Common myeloid progenitor, CD34-positive (primary cell): ENCODE data around the gene ZNF567.
A peak's percentile ranks its signal among the peaks of the same experiment; 100 is the strongest.

Experiments used
- CTCF ChIA-PET: fragments of 350-600 bp; sonication (Branson Sonifier 250); formaldehyde crosslinking; loops from one replicate; lab custom pipeline; 2021; ENCODE audit warnings: antibody characterized with exemption; lab: Charles Lee
- POLR2A ChIA-PET: fragments of 350-600 bp; sonication (Branson Sonifier 250); formaldehyde crosslinking; loops from one replicate; lab custom pipeline; 2021; ENCODE audit warnings: antibody characterized with exemption; lab: Charles Lee
- DNase-seq, 3 donors: peaks; one replicate each; pipeline versions ENCODE4 v3.0.0 to v3.0.0-alpha.2; 2013
- H3K27ac ChIP-seq, 2 experiments: 1 replicate in 1 of 2; 2 replicates in 1 of 2; pipeline ENCODE4 v1.7.0; 2013; ENCODE audit warnings: inconsistent platforms in 2 of 2, low read length in 2 of 2, mild to moderate bottlenecking in 2 of 2, low read depth in 1 of 2, moderate library complexity in 1 of 2; ENCODE audit not compliant: severe bottlenecking in 2 of 2, insufficient read depth in 1 of 2, poor library complexity in 1 of 2
- H3K27me3 ChIP-seq, 5 experiments: replicated peaks in 2 of 5; 1 replicate in 3 of 5; 2 replicates in 2 of 5; pipeline versions ENCODE4 v1.6.1 to v1.7.0; 2013; ENCODE audit warnings: low read length in 4 of 5, mild to moderate bottlenecking in 2 of 5, moderate library complexity in 2 of 5, inconsistent platforms in 1 of 5; ENCODE audit not compliant: insufficient read depth in 5 of 5, control insufficient read depth in 4 of 5
- H3K36me3 ChIP-seq, 4 experiments: 1 replicate in 2 of 4; 2 replicates in 2 of 4; pipeline versions ENCODE4 v1.6.1 to v1.7.0; 2013; ENCODE audit warnings: low read length in 3 of 4, control low read depth in 1 of 4, mild to moderate bottlenecking in 1 of 4; ENCODE audit not compliant: control insufficient read depth in 4 of 4, insufficient read depth in 4 of 4
- H3K4me1 ChIP-seq, 4 experiments: 1 replicate in 3 of 4; 2 replicates in 1 of 4; pipeline versions ENCODE4 v1.6.1 to v1.7.1; 2013; ENCODE audit warnings: low read length in 3 of 4, mild to moderate bottlenecking in 3 of 4, control low read depth in 1 of 4, inconsistent platforms in 1 of 4, moderate library complexity in 1 of 4; ENCODE audit not compliant: control insufficient read depth in 4 of 4, insufficient read depth in 4 of 4; ENCODE audit errors: control extremely low read depth in 1 of 4
- H3K4me3 ChIP-seq, 7 experiments: 1 replicate in 4 of 7; 2 replicates in 3 of 7; pipeline versions ENCODE4 v1.5.1 to v1.7.0; 2013; ENCODE audit warnings: mild to moderate bottlenecking in 7 of 7, low read length in 6 of 7, moderate library complexity in 6 of 7, inconsistent platforms in 2 of 7, low read depth in 2 of 7, control low read depth in 1 of 7; ENCODE audit not compliant: insufficient read depth in 4 of 7, control insufficient read depth in 1 of 7; ENCODE audit errors: extremely low read depth in 1 of 7
- H3K9me3 ChIP-seq, 5 experiments: 1 replicate in 4 of 5; 2 replicates in 1 of 5; pipeline versions ENCODE4 v1.6.1 to v1.7.1; 2013; ENCODE audit warnings: low read length in 4 of 5, mild to moderate bottlenecking in 2 of 5, inconsistent platforms in 1 of 5, low read depth in 1 of 5, moderate library complexity in 1 of 5; ENCODE audit not compliant: control insufficient read depth in 4 of 5, insufficient read depth in 2 of 5; ENCODE audit errors: control extremely low read depth in 1 of 5
- WGBS: methylation state at CpG from one replicate; pipeline ENCODE4 v1.1.5; 2013; ENCODE audit not compliant: insufficient coverage; 5-methylcytosine and 5-hydroxymethylcytosine counted together

The ZNF567 gene

GRCh38 chr19:36672368-36672767 is 15.0 kb upstream of the ZNF567 start:
- peak overlapping the region in 1 of 7 experiments; percentile 13 for H3K4me3 ChIP-seq
- H3K4me1 ChIP-seq, result peaks cover 0 to 4% (median 1%) of the 10 kb centered on the region in 4 experiments
- H3K27me3 ChIP-seq, result no peaks in the 10 kb centered on the region
- H3K27ac ChIP-seq, result no peak overlapping the region
- ChIA-PET POLR2A (no interaction called here), CTCF (no interaction called here)
- no CpG with 5 or more reads among the region's 1 CpG for WGBS
- H3K9me3 ChIP-seq, result peaks cover 11 to 63% (median 32%) of the 10 kb centered on the region in 5 experiments
- H3K36me3 ChIP-seq, result peaks cover 0 to 36% (median 23%) of the 10 kb centered on the region in 4 experiments
- DNase-seq, result no peak

DNA sequence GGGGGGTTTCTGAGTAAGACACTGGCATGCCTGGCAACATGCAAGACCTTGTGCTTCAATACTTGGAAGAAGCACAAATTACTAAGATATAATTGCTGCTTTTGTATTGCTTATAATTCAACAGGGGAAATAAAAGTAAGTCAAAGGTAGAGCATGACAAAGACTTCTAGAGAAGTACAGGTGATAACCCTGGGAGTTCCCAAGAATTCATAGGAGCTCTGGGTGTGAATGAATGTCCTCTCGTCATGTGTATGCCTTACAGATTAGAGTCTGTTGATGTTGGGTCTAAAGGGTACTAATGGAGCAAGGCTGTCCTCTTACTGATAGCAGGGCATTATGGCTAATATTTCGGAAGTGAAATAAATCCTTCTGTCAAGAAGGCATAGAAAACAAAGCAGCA is 13.2 kb upstream of the ZNF567 start:
- ChIA-PET POLR2A (no interaction called here), CTCF (no interaction called here)
- Histone ChIP-seq H3K4me1 (no peaks in the 10 kb centered on the region), H3K27ac (no peak overlapping the region), H3K9me3 (peaks cover 11 to 67% (median 35%) of the 10 kb centered on the region in 5 experiments), H3K4me3 (no peak overlapping the region), H3K27me3 (no peaks in the 10 kb centered on the region), H3K36me3 (peaks cover 2 to 51% (median 28%) of the 10 kb centered on the region in 4 experiments)
- DNase-seq, result no peak
- 86% methylated on average over 1 of the region's 2 CpGs for WGBS

- DNase-seq, result no peak
- H3K4me3 ChIP-seq, result no peak overlapping the region
- H3K9me3 ChIP-seq, result peaks cover 0 to 52% (median 21%) of the 10 kb centered on the region in 5 experiments
- H3K27me3 ChIP-seq, result no peaks in the 10 kb centered on the region
- peaks cover 5 to 57% (median 24%) of the 10 kb centered on the region in 4 experiments for H3K36me3 ChIP-seq
- ChIA-PET POLR2A (no interaction called here), CTCF (no interaction called here)
- no peaks in the 10 kb centered on the region for H3K4me1 ChIP-seq
- no peak overlapping the region for H3K27ac ChIP-seq
Measured at GRCh38 chr19:36679455-36679854, 8.0 kb upstream of the ZNF567 start.

DNA sequence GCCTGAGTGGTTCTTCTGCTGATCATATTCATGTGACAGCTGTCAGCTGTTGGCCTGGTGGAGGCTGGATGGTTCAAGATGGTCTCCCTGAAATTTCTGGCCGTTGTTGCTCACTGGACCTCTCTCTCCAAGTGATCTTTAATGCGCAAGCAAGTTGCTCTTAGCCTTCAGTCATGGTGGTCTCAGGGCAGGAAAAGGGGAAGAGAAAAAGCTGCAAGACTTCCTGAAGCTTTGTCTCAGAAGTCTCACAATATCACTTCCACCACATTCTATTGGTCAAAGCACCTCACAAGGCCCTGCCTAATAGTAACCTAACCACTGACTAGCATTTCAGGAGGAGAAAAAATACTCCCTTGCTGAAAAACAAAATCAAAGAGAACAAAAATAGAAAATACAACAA is 1.6 kb upstream of the ZNF567 start:
- Histone ChIP-seq H3K4me3 (peak overlapping the region in 2 of 7 experiments; percentile 71 to 88), H3K27me3 (no peaks in the 10 kb centered on the region), H3K27ac (no peak overlapping the region), H3K4me1 (peaks cover 9 to 21% (median 14%) of the 10 kb centered on the region in 4 experiments), H3K9me3 (peaks cover 5 to 28% (median 19%) of the 10 kb centered on the region in 5 experiments), H3K36me3 (peaks cover 14 to 50% (median 20%) of the 10 kb centered on the region in 4 experiments)
- 100% methylated on average over 1 of the region's 2 CpGs for WGBS
- peak in 2 of 3 donors; percentile 9 to 17 for DNase-seq
- CTCF ChIA-PET, result no interaction called here
- POLR2A ChIA-PET, result no interaction called here

- Histone ChIP-seq H3K4me3 (peak overlapping the region; percentile 71 to 97 (median 89)), H3K27ac (peak overlapping the region; percentile 69 to 89), H3K4me1 (peaks cover 9 to 21% (median 14%) of the 10 kb centered on the region in 4 experiments), H3K36me3 (peaks cover 16 to 51% (median 27%) of the 10 kb centered on the region in 4 experiments), H3K27me3 (no peaks in the 10 kb centered on the region), H3K9me3 (peaks cover 8 to 29% (median 24%) of the 10 kb centered on the region in 5 experiments)
- CTCF ChIA-PET, result no interaction called here
- DNase-seq, result no peak
- POLR2A ChIA-PET, result no interaction called here
- 11% methylated on average over 18 of the region's 20 CpGs for WGBS
Measured at GRCh38 chr19:36686365-36687213, 823 bp upstream of the ZNF567 start.

DNA sequence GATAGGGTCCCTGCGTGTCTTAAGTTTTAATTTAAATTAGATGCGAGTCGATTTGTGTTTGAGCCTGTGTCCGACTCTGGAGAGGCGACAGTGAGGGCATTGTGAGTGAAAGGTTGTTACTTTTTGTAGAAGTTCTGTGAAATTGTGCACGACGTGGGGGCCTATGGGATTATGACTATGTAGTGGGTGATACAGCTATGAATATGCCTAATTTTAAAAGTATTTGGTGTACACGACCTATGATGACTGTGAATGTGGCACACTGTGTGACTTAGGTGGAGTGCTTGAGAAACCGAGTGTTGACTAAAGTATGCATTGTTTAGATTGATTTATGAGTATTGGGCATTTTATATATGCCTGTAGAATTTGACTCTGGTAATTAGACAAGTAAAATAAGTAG is 646 bp downstream of the ZNF567 start:
- Histone ChIP-seq H3K36me3 (peaks cover 26 to 58% (median 40%) of the 10 kb centered on the region in 4 experiments), H3K9me3 (peaks cover 12 to 40% (median 28%) of the 10 kb centered on the region in 5 experiments), H3K27ac (peak overlapping the region; percentile 69 to 89), H3K4me1 (peaks cover 9 to 21% (median 14%) of the 10 kb centered on the region in 4 experiments), H3K27me3 (no peaks in the 10 kb centered on the region), H3K4me3 (peak overlapping the region; percentile 71 to 97 (median 89))
- ChIA-PET CTCF (no interaction called here), POLR2A (no interaction called here)
- no peak for DNase-seq
- 13% methylated on average over 8 of the region's 9 CpGs for WGBS

DNA sequence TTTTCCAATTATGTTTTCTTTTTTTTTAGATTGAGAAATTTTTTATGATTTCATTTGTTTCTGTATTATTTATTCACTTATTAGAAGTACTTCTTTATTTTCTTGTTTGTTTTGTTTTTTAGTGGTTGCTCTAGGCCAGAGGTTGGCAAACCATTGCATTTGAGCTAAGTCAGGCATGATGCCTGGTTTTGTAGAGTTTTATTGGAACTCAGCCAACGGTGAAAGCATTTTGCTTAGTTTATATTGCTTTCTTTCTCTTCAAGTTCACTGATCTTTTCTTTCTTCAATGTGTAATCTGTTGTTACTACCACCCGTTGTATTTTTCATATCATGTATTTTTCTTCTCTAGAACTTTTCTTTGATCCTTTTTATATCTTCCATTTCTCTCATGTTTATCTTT is 19.7 kb downstream of the ZNF567 start:
- Histone ChIP-seq H3K27me3 (no peaks in the 10 kb centered on the region), H3K9me3 (peaks cover 24 to 81% (median 48%) of the 10 kb centered on the region in 5 experiments), H3K36me3 (peaks cover 9 to 52% (median 17%) of the 10 kb centered on the region in 4 experiments), H3K27ac (no peak overlapping the region), H3K4me1 (no peaks in the 10 kb centered on the region), H3K4me3 (peak overlapping the region in 1 of 7 experiments; percentile 19)
- DNase-seq, result no peak
- ChIA-PET CTCF (no interaction called here), POLR2A (no interaction called here)
- WGBS, result no CpG with 5 or more reads among the region's 2 CpGs
